Ovary (tissue), 9 donors: ENCODE measurements around the gene APEH. TPM values are rescaled to one million over a fixed set of nuclear protein-coding genes. Genes with fewer than 3 reads are reported as not detected.

Source experiments
- DNase-seq, 5 donors: peaks; one replicate each; pipeline ENCODE4 v3.0.0-alpha.2; 2019 to 2020
- H3K27ac ChIP-seq, 2 donors: fragments of 200-600 bp; one replicate each; pipeline versions ENCODE4 v1.5.1 to v1.8.0; 2019 to 2022
- H3K27me3 ChIP-seq: fragments of 200-600 bp; one replicate; pipeline ENCODE4 v1.8.0; 2022
- H3K36me3 ChIP-seq: fragments of 200-600 bp; sonication (generic); one replicate; pipeline ENCODE4 v1.5.1; 2019
- H3K4me1 ChIP-seq: one replicate; pipeline ENCODE4 v1.8.1; 2013; ENCODE audit warnings: mild to moderate bottlenecking, moderate library complexity; ENCODE audit not compliant: insufficient read depth
- H3K4me3 ChIP-seq: fragments of 200-600 bp; sonication (generic); one replicate; pipeline ENCODE4 v1.5.1; 2017
- H3K9me3 ChIP-seq, 2 donors: fragments of 200-600 bp in 1 of 2; sonication (generic) in 1 of 2; one replicate each; pipeline versions ENCODE4 v1.5.1 to v1.8.1; 2013 to 2019; ENCODE audit warnings: mild to moderate bottlenecking in 1 of 2, moderate library complexity in 1 of 2
- CTCF ChIP-seq, 3 donors: fragments of 450-650 bp in 2 of 3; fragments of 200-600 bp in 1 of 3; IDR thresholded peaks; one replicate each; pipeline versions ENCODE4 v1.5.1 to v1.8.0; 2016 to 2022; ENCODE audit warnings: antibody characterized with exemption in 3 of 3, mild to moderate bottlenecking in 1 of 3
- EP300 ChIP-seq: sonication (generic); formaldehyde crosslinking; IDR thresholded peaks from one replicate; pipeline ENCODE4 v1.6.1; 2017; ENCODE audit warnings: antibody characterized with exemption
- POLR2A ChIP-seq: fragments of 450-650 bp; IDR thresholded peaks from one replicate; pipeline ENCODE4 v1.6.1; 2017; ENCODE audit warnings: antibody characterized with exemption, mild to moderate bottlenecking, moderate library complexity
- WGBS, 3 donors: extraction: QIAGEN DNeasy Blood & Tissue Kit in 1 of 3; methylation state at CpG; one replicate each; pipeline versions ENCODE4 v1.1.5 to v1.1.7; 2013 to 2017; 5-methylcytosine and 5-hydroxymethylcytosine counted together
- intact Hi-C, 4 donors: fragments of 100-400 bp; cut with DNase I; formaldehyde crosslinking; loops; one replicate each; pipeline versions ENCODE4 v1.11.0 to v1.15.1; 2022 to 2023
- polyA plus RNA-seq, 2 donors: library from polyadenylated mRNA; stranded (reverse); fragments of 200-250 nt in 1 of 2; fragments of 350-450 nt in 1 of 2; fragmentation: Illumina TruSeq in 1 of 2; extraction: RNeasy Lipid Tissue Mini Kit (QIAGEN cat#74804) in 1 of 2; gene quantifications; one replicate each; pipeline ENCODE4 v1.2.3, GENCODE V29; 2013 to 2014
- total RNA-seq, 7 donors: library from RNA; depleted of rRNA in 2 of 7; stranded (reverse); fragments of >200 nt in 2 of 7; fragmentation: NEBNext Ultra II Directional in 3 of 7; extraction: Animal tissue kit (Norgen Biotek cat#: 25700) in 3 of 7; gene quantifications; one replicate each; pipeline versions ENCODE4 v1.1.0 to v1.2.4, GENCODE V29; 2016 to 2023
- donor health status: DM: no; HTN: no; CAD: no; lungs with moderate emphysema.
- donor health status: DM: no; HTN: no; CAD: no.
- donor health status: Bipolar disorder and iron deficiency.
- donor health status: DM: yes; HTN: yes; CAD: no.
- donor health status: DM: no; HTN: no; CAD: no.
- donor health status: DM: yes; HTN: yes; CAD: no.

The APEH gene
- total and polyA plus RNA-seq, 9 donors, result 33.7 to 90.9 (median 60.6) TPM

- peaks cover 9% of the 10 kb centered on the region for H3K4me1 ChIP-seq
- DNase-seq, result no peak
- WGBS, 3 donors, result 81 to 89% (median 85%) methylated on average over 12 to 13 of the region's 13 CpGs
- no peaks in the 10 kb centered on the region for H3K36me3 ChIP-seq
- intact Hi-C loops, result loop anchor here in 1 of 4 donors (10.0 kb wide), 1 partner anchor 130 kb away; no protein-coding TSS in a partner anchor
- H3K27ac ChIP-seq, result no peak overlapping the region
- H3K4me3 ChIP-seq, result no peak overlapping the region
- H3K9me3 ChIP-seq, result no peaks in the 10 kb centered on the region
- no peaks in the 10 kb centered on the region for H3K27me3 ChIP-seq
- no peak for TF ChIP-seq POLR2A
- TF ChIP-seq CTCF (IDR thresholded peaks at IDR 0.05), result no peak
- TF ChIP-seq EP300, result no peak
Observed at GRCh38 chr3:49714728-49715550, 40.8 kb downstream of the APEH start.

- 82 to 91% (median 86%) methylated on average over 12 to 13 of the region's 13 CpGs for WGBS, 3 donors
- no peak overlapping the region for H3K4me3 ChIP-seq
- intact Hi-C loops, result loop anchor here in 1 of 4 donors (10.0 kb wide), 1 partner anchor 129 kb away; no protein-coding TSS in a partner anchor
- H3K4me1 ChIP-seq, result peaks cover 9% of the 10 kb centered on the region
- H3K9me3 ChIP-seq, result no peaks in the 10 kb centered on the region
- no peaks in the 10 kb centered on the region for H3K36me3 ChIP-seq
- H3K27me3 ChIP-seq, result no peaks in the 10 kb centered on the region
- DNase-seq, result no peak
- H3K27ac ChIP-seq, result no peak overlapping the region
- TF ChIP-seq POLR2A (no peak), EP300 (no peak), CTCF (IDR thresholded peaks at IDR 0.05) (no peak)
Observed at GRCh38 chr3:49715611-49716121, 41.5 kb downstream of the APEH start.

- intact Hi-C loops, result loop anchor here in 1 of 4 donors (10.0 kb wide), 1 partner anchor 129 kb away; no protein-coding TSS in a partner anchor
- no peak for DNase-seq
- Histone ChIP-seq H3K4me3 (no peak overlapping the region), H3K9me3 (no peaks in the 10 kb centered on the region), H3K4me1 (peaks cover 9% of the 10 kb centered on the region), H3K27me3 (no peaks in the 10 kb centered on the region), H3K36me3 (no peaks in the 10 kb centered on the region), H3K27ac (no peak overlapping the region)
- TF ChIP-seq CTCF (IDR thresholded peaks at IDR 0.05) (no peak), EP300 (no peak), POLR2A (no peak)
- WGBS, 3 donors, result 90 to 94% (median 90%) methylated on average over 6 to 7 of the region's 7 CpGs
Observed at GRCh38 chr3:49716169-49716568, 42.0 kb downstream of the APEH start.

- Histone ChIP-seq H3K27me3 (no peaks in the 10 kb centered on the region), H3K4me3 (no peak overlapping the region), H3K9me3 (no peaks in the 10 kb centered on the region), H3K36me3 (no peaks in the 10 kb centered on the region), H3K27ac (no peak overlapping the region), H3K4me1 (peaks cover 9% of the 10 kb centered on the region)
- DNase-seq, result peak in 1 of 5 donors; percentile 16
- 92 to 94% (median 92%) methylated on average over 13 to 16 of the region's 16 CpGs for WGBS, 3 donors
- intact Hi-C loops, result loop anchor here in 1 of 4 donors (10.0 kb wide), 1 partner anchor 128 kb away; no protein-coding TSS in a partner anchor
- TF ChIP-seq CTCF (IDR thresholded peaks at IDR 0.05), result no peak
- TF ChIP-seq EP300, result no peak
- TF ChIP-seq POLR2A, result no peak
Observed at GRCh38 chr3:49716691-49717210, 42.6 kb downstream of the APEH start.
